ENCODE data around the gene ZNF211. TPM values are rescaled to one million over a fixed set of nuclear protein-coding genes. Genes with fewer than 3 reads are reported as not detected.
A peak's percentile ranks its signal among the peaks of the same experiment; 100 is the strongest.

ZNF211 gene
- total RNA-seq, 1 experiment from 2014 or later = 17.6 TPM

DNA sequence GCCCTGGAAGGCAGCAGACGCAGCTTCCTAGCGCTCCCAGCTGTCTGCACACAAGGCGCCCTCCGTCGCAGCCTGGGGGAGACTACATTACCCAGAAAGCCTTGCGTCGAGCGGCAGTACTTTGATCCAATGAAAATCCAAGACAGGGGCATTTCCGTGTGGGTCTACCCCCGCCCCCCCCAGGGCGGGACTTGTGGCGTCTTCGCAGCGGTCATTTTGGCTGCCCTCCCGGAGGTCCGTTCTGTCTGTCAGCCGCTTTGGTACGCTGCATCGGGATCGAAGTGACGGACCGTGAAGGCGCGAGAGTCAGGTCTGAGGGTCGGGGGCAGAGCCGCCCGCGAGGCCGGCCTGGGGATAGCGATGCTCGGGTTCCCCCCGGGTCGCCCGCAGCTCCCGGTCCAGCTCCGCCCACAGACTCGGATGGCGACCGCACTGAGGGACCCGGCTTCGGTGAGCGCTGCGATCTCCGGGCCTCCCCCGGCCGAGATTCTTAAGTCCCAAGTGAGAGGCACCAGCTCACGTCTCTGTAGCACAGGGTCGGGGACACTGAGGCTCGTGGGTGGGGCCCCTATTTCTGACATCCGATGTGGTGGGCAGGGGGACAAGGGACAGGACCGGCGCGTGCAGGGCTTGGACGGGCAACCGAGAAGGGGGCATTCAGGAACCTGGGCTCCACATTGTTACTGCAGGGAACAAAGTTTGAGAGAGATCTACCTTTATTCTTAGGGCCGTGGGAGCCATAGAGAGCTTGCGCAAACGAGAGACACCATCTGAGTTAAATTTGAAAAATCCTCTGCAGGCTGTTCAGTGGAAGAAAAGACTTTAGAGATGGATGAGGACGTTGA is at the start of gene ZNF211 (continued):
- TF ChIP-seq, protein P1, sequence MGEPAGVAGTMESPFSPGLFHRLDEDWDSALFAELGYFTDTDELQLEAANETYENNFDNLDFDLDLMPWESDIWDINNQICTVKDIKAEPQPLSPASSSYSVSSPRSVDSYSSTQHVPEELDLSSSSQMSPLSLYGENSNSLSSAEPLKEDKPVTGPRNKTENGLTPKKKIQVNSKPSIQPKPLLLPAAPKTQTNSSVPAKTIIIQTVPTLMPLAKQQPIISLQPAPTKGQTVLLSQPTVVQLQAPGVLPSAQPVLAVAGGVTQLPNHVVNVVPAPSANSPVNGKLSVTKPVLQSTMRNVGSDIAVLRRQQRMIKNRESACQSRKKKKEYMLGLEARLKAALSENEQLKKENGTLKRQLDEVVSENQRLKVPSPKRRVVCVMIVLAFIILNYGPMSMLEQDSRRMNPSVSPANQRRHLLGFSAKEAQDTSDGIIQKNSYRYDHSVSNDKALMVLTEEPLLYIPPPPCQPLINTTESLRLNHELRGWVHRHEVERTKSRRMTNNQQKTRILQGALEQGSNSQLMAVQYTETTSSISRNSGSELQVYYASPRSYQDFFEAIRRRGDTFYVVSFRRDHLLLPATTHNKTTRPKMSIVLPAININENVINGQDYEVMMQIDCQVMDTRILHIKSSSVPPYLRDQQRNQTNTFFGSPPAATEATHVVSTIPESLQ (CRISPR knock-in tag; IDR thresholded peaks at IDR 0.05) = no peak
- TF ChIP-seq GABPB1 (CRISPR knock-in tag; IDR thresholded peaks at IDR 0.05) (peak; percentile 62; the same call in 1 of the 2 replicates), RELA (CRISPR knock-in tag; IDR thresholded peaks at IDR 0.05; ENCODE audit: borderline replicate concordance) (0 out of 2 replicates have a peak, but pooled peaks have one; percentile 28), FOXK1 (CRISPR knock-in tag; IDR thresholded peaks at IDR 0.05) (peak; percentile 61; the same call in 1 of the 2 replicates)

DNA sequence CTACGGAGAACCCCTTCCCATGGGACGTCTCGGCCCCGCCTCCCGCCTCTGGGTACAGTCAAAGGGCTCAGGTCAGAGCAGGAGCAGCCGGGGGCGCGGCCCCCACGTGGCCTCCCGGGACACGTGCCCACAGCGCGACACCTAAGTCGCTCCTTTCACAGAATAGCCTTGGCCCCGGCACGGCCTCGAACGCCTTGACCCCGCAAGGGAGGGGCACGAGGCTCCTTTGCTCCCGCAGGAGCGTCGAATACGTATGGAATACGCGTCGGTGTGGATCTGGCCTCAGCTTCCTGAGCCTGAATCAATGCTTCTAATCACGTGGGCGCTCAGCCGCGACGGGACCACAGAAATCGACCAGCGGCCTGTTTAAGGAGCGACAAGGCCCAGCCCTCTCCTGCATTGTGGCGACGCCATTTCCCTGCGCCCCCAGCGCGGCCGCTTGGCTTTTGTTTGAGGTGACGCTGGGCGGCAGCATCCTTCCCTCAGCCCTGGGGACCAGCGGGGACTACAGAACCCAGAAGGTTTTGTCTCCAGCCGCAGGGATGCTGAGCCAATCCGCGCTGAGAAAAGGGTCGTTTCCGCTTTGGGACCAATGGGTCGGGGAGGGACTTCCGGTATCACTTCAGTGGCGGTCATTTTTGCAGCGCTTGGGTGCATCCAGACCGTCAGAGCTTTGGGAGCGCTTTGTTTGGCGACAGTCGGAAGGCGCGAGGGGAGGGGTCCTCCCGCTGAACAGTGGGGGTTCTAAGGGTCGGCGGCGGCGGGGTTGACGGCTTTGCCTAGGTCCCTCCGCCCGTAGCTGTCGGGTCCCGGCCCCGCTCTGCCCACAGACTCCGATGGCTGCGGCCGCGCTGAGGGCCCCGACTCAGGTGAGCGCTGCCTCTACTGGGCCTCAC is 49.2 kb upstream of the ZNF211 start, which contains the start of gene ZIK1:
ZIK1 (plus strand) TSS at position 625 of the 896 bp plus-strand sequence; CDS start at position 837, 212 bp downstream.
- peak within 1 kb of the TSS; percentile 95 for H3K27ac Mint-ChIP-seq
- ATAC-seq (peak; percentile 85), DNase-seq (ENCODE audit: low spot score) (peak; percentile 95)
- peak within 1 kb of the TSS; percentile 97 for H3K4me3 Mint-ChIP-seq
- peaks cover 22% of the 10 kb centered on the region for H3K4me1 Mint-ChIP-seq
- ChIA-PET POLR2A (interaction anchor here (0.6 to 1.3 kb wide), 2 partner anchors 17 to 98 kb away, joined by 3 read pairs; partner anchors contain the start of gene ZNF551), CTCF (interaction anchor here (1.0 to 1.5 kb wide), 4 partner anchors 16 to 194 kb away, joined by 3 to 6 read pairs (median 3); partner anchors contain the start of genes ZNF530 and ZNF551)
- peaks cover 52% of the 10 kb centered on the region for H3K36me3 Mint-ChIP-seq
- H3K9me3 Mint-ChIP-seq = peaks cover 39% of the 10 kb centered on the region
- peaks cover 17% of the 10 kb centered on the region for H3K27me3 Mint-ChIP-seq (ENCODE audit: low read depth)
- TF ChIP-seq CREM (CRISPR knock-in tag; IDR thresholded peaks at IDR 0.05) = peak; percentile 89
- TF ChIP-seq FOXK1 (CRISPR knock-in tag; IDR thresholded peaks at IDR 0.05) = peak; percentile 93
- peak; percentile 94 for TF ChIP-seq CREB1 (CRISPR knock-in tag; IDR thresholded peaks at IDR 0.05)
- peak; percentile 98 for TF ChIP-seq TEAD4 (CRISPR knock-in tag; IDR thresholded peaks at IDR 0.05)
- peak; percentile 99 for TF ChIP-seq ETV6 (CRISPR knock-in tag; IDR thresholded peaks at IDR 0.05)
- TF ChIP-seq ZNF138 (CRISPR knock-in tag; conservative IDR thresholded peaks at IDR 0.05) = peak; percentile 84
- TF ChIP-seq KAT7 (CRISPR knock-in tag; IDR thresholded peaks at IDR 0.05; ENCODE audit: borderline replicate concordance) = no peak
- TF ChIP-seq, protein P1 (CRISPR knock-in tag; IDR thresholded peaks at IDR 0.05) = no peak
- peak; percentile 90 for TF ChIP-seq ZNF121 (CRISPR knock-in tag; IDR thresholded peaks at IDR 0.05)
- TF ChIP-seq, protein P2, sequence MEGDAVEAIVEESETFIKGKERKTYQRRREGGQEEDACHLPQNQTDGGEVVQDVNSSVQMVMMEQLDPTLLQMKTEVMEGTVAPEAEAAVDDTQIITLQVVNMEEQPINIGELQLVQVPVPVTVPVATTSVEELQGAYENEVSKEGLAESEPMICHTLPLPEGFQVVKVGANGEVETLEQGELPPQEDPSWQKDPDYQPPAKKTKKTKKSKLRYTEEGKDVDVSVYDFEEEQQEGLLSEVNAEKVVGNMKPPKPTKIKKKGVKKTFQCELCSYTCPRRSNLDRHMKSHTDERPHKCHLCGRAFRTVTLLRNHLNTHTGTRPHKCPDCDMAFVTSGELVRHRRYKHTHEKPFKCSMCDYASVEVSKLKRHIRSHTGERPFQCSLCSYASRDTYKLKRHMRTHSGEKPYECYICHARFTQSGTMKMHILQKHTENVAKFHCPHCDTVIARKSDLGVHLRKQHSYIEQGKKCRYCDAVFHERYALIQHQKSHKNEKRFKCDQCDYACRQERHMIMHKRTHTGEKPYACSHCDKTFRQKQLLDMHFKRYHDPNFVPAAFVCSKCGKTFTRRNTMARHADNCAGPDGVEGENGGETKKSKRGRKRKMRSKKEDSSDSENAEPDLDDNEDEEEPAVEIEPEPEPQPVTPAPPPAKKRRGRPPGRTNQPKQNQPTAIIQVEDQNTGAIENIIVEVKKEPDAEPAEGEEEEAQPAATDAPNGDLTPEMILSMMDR (IDR thresholded peaks at IDR 0.05) = no peak
- peak; percentile 97 for TF ChIP-seq TP53 (CRISPR knock-in tag; IDR thresholded peaks at IDR 0.05)
- TF ChIP-seq, protein P3, sequence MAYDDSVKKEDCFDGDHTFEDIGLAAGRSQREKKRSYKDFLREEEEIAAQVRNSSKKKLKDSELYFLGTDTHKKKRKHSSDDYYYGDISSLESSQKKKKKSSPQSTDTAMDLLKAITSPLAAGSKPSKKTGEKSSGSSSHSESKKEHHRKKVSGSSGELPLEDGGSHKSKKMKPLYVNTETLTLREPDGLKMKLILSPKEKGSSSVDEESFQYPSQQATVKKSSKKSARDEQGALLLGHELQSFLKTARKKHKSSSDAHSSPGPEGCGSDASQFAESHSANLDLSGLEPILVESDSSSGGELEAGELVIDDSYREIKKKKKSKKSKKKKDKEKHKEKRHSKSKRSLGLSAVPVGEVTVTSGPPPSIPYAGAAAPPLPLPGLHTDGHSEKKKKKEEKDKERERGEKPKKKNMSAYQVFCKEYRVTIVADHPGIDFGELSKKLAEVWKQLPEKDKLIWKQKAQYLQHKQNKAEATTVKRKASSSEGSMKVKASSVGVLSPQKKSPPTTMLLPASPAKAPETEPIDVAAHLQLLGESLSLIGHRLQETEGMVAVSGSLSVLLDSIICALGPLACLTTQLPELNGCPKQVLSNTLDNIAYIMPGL (CRISPR knock-in tag; IDR thresholded peaks at IDR 0.05) = peak; percentile 84; the same call in 1 of the 2 replicates
- no peak for TF ChIP-seq SOX15 (CRISPR knock-in tag; IDR thresholded peaks at IDR 0.05)
- TF ChIP-seq RELA (CRISPR knock-in tag; IDR thresholded peaks at IDR 0.05; ENCODE audit: borderline replicate concordance) = peak; percentile 83; the same call in 1 of the 2 replicates
- TF ChIP-seq EMX1 (CRISPR knock-in tag; IDR thresholded peaks at IDR 0.05) = no peak
- TF ChIP-seq, protein P4, sequence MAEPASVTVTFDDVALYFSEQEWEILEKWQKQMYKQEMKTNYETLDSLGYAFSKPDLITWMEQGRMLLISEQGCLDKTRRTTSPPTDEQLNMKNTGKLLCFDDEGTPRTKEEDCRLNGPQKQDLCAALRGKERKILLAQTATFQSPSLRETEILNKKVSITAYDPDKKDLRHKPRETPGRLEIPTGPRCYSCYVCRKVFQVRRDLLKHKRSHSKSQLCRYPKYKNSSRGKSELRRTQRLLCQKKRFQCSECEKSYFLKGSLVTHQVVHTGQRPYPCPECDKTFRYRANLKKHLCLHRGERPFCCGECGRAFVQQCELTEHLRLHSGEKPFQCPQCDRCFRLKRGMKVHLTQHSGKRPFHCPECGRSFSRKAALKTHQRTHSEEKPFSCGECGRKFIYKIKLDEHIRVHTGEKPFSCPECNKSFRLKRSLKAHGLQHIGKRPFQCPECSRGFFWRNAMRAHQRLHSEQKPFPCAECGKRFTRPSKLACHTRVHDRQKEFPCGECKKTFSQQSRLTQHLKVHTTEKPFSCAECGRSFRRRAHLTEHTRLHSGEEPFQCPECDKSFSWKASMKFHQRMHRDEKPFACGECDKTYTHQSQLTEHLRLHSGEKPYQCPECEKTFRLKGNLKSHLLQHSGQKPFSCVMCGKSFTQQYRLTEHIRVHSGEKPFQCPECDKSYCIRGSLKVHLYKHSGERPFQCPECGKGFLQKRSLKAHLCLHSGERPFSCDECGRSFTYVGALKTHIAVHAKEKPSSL (CRISPR knock-in tag; conservative IDR thresholded peaks at IDR 0.05) = no peak
- peak; percentile 85 for TF ChIP-seq SP1 (CRISPR knock-in tag; conservative IDR thresholded peaks at IDR 0.05)
- TF ChIP-seq ZNF219 (CRISPR knock-in tag; IDR thresholded peaks at IDR 0.05; ENCODE audit: borderline replicate concordance) = peak; percentile 93
- peak; percentile 94; the same call in 1 of the 2 replicates for TF ChIP-seq TCF7 (CRISPR knock-in tag; IDR thresholded peaks at IDR 0.05; ENCODE audit: low read depth)

All from WTC11 (cell line).